SKM-1 treated with dmso at 0.1 percent for 144 hours (cell line): Measurements from ENCODE around the gene KY.
A peak's percentile ranks its signal among the peaks of the same experiment; 100 is the strongest.

Source experiments
- DNase-seq: peaks from one replicate; lab custom pipeline; 2025; ENCODE audit not compliant: unreplicated experiment; lab: John Stamatoyannopoulos, UW

The KY gene

DNA sequence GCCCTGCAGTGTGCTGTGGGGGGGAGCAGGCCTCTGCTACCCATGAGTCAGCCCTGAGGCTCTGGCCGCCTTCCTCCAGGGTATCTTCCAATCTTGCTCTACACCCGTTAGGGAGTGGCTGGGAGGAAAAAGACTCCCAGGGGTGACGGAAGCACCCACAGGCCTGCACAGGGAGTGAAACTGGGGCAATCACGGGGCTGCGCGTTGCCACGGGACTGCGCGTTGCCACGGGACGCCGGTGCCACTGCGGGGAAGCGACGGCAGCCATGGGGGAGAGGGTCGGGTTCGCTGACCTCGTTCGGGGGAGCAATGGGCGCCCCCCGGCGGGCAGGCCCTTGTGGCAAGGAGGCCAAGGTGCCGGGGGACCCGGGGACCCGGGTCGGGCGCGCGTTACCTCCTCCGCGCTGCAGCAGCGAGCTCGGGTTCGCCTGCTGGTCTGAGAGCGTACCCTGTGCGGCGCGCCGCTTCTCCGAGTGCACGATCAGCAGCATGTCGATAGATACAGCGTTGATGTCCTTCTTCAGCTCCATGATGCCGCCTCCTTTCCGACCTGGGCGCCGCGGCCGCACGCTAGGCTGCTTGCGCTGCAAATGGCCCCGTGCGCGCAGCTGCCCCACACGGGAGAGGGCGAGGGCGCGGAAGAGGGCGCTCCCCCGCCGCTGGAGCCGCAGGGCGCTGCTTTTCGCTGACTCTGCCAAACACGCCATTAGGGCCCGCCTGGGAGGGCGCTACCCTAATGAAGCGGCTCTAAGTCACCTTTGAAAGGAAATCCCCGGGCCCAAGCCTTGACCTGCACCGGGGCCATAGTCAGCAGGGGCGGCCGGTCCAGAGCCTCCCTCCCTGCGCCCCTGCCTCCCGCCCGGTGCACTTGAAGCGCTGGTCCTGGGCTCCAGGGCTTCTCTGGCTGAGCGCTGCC lies at the start of gene KY:
KY (minus strand) TSS at position 592 of the 916 bp plus-strand sequence; CDS start at position 530, 62 bp downstream.
- DNase-seq: no peak

DNA sequence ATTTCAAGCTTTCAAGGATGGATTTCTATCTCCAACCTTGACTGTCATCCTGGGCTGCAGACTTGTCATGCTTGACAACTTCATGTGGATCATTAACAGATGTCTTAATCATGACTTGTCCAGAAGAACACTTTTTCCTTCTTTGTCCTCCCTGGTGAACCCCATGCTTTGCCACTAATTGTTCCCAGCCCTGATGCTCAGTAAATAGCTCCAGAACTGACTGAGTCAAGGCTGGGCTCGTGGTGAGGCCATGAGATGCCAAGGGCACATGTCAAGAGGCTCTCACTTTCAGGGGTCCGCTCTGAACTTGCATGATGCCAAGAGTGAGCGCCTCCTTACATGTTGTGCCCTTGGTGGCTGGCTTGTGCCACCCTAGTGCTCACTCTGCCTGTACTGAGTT lies 48.9 kb upstream of the KY start:
- DNase-seq: no peak

DNA sequence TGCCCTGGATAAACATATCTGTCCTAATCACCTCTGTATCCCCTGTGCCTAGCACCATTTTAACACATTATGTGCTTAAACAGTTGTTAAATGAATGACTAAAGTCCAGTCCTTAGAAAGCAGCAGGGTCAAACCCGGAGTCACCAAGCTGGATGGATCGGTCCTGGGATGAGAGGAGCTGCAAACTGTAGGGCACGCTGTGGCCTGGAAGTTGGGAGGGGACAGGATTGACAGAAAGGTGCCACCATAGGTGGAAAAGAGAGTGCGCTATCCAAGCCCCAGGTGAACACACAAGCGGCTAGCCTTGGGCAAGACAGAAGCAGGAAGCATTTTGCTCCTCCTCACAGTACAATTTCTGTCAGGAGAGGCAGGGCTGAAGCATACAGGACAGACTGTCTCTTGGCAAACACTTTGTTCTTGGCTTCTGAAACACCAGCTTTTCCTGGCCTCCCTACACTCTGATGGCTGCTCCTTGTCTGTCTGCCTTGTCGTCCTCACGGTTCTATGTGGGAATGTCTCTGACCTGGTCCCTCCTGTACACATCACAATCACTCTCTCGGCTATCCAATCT lies 48.4 kb upstream of the KY start:
- DNase-seq: no peak

- DNase-seq: no peak
Measured at GRCh38 chr3:134697830-134698689, 47.2 kb upstream of the KY start.

GRCh38 chr3:134696155-134696554 lies 45.3 kb upstream of the KY start:
- DNase-seq: no peak

DNA sequence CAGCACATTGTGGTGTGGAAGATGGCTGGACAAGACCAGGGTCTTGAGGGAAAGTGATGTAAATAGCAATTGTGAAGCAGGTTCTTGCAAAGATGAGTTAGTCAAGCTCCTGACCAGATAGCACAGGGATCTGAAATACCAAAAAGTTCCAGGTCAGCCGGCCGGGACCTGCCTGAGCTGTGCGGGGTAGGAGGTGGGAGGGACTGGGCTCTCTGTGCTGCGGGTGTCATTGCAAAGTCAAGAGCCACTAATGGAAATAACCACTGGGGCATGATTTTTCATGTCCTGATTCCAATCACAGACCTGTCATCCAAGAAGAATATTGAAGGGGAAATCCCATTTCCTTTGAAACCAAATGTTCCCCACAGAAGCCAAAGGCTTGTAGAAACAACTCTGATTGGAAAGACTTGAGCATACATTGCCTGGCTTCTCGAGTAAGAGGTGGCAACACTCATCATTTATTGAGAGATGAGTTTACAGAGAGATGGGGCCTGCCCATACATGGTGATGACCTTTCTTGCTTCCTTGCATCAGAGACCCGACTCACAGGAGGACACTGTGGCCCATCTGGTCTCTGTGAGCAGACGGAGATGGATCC lies 44.2 kb upstream of the KY start:
- DNase-seq: no peak

DNA sequence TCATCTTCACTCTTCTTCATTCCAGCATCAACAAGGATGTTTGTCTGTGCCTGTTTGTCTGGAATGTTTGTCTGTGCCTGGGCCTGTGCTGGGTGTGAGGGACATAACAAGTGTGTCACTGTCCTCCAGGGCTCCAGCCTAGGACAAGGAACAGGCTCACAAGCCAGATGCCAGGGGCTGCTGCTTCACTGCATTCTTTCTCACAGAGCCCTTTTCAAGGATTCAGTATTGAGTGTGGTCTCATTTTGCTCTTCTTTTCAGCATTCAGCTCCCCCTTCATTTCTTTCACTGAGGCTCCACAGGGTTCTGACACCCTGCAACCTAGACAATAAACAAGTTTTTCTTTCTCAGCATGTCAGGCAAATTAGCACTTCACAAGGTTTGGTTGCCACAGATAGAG lies 43.6 kb upstream of the KY start:
- no peak for DNase-seq

- no peak for DNase-seq
Measured at GRCh38 chr3:134693804-134694203, 43.0 kb upstream of the KY start.

- no peak for DNase-seq
Measured at GRCh38 chr3:134693226-134693625, 42.4 kb upstream of the KY start.

GRCh38 chr3:134690226-134690625 lies 39.4 kb upstream of the KY start:
- peak; percentile 35 for DNase-seq

DNA sequence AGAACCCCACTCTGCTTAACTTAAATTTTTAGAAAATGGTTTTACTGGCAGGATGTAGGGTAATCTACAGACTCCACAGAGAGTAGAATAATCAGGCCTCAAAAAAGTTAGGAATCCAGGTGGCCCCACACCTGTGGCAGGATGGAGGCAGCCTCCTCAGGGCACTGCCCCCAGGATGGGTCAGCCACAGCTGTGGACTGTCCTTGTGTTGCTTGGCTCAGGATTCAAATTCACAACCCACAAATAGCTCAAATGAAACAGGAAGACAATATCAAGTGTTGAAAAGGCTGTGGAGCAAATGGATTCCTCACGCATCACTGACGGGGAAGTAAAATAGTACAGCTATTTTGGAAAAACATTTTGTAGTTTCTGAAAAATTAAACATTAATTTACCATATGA lies 36.8 kb upstream of the KY start:
- DNase-seq: no peak

GRCh38 chr3:134685929-134686802 lies 35.3 kb upstream of the KY start:
- no peak for DNase-seq

DNA sequence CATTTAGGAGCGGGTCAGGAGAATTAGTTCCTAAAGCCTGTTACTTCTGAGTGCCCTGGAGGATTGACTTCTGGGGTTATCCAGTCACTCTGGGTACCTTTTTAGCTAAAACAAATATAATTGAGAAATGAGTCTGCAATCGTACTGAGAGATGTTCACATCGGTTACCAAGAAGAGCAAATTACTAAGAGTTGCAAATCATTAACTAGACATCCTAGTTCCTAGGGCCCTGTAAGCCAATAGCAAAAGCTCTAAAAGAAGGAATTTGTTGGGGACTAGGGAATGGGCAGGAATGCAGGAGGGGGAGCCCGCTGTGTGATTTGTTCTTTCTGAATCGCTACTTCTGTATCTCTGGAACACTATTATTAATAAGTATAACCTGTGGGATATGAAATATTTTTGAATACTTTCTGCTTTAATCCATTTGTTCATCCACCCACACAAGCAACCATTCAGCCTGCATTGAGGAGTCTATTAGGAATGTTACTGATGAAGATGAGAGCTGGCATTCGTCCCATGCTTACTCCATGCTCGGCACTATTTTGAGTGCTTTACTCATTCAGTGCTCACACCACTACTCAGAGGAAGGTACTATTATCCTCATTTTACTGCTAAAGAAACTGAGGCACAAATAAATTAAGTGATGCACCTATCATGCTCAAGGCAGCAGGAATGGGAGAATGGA lies 31.5 kb upstream of the KY start:
- DNase-seq: no peak

DNA sequence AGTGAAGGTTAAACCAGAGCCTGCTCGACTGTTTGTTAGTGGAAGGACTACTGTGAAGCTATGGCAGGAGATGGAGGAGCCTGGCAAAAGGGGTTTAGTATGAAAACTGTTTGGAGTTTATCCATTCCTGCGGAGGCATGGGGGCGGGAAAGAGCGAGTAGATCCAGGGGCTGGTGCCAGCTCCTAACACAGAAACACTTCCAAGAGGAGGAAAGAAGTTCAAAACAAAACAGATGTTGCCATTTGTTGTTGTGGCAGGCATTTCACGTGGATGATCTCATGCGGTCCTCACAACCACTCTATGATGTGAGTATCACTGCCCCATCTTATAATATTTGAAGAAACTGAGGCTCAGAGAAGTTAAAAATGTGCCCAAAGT lies 30.7 kb upstream of the KY start:
- DNase-seq: no peak

DNA sequence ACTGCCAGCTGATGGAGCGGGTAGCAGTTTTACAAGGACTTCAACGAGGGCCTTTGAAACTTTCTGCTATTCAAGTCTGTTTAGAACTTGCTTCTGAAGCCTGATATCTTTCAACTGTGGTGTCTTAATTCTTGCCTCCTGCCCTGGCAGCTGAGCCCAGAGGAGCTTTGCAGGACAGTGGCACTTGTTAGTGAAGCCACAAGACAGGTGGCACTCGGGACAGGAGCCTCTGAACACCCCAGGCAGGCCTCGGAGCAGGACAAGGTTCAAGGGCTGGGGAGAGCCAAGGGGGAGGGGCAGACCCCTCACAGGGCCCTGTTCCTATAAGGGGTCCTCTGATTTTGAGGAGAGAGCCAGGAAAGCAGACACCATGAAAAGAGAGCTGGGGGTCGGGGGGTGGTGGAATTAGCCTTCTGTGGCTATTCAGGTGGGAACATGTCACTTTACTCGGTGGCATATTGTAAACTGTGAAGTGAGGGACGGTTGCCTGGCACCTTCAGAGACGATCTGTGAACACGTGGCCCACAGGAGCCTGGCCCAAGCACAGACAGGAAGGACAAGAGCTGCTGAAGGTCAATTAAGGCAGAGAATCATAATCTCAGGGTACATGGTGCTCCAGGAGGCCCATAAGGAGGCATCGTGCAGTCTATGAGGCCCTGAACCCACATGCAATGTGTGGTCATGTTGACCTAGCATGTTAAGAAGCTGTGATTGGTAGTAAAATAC lies 30.1 kb upstream of the KY start:
- no peak for DNase-seq

DNA sequence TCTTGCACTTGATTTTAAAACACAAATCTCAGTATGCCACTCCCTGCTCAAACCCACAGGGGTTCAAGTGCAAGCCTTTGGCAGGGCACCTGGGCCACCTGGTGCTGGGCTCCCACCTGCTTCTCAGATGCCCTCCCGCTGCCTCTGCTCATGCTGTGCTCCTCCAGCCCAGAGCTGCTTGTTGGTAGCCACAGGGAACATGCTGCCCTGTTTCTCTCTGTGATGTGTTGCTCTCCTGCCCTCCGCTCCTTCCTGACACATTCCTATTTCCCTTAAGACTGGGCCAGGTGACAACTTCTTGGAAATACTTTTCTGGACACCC lies 27.1 kb upstream of the KY start:
- DNase-seq: no peak

GRCh38 chr3:134677196-134677986 lies 26.6 kb upstream of the KY start:
- peak; percentile 67 for DNase-seq

GRCh38 chr3:134675726-134676256 lies 25.0 kb upstream of the KY start:
- DNase-seq: no peak
